HepG2 (cell line): ENCODE data around the gene SNCAIP. TPM values are rescaled to one million over a fixed set of nuclear protein-coding genes. Genes with fewer than 3 reads are reported as not detected.

ENCODE experiments used
- ATAC-seq: fragments of 200-7000 bp; cut with Tn5 transposase; 3 replicates; pipeline ENCODE4 v1.9.1; 2020; ENCODE audit warnings: mild to moderate bottlenecking, moderate library complexity
- Bru-seq: library from RNA; stranded (reverse); fragments of 400-500 nt; gene quantifications from one replicate; lab custom pipeline; 2021; lab: Mats Ljungman, UMichigan
- BruChase-seq, 2 experiments: library from RNA; stranded (reverse); fragments of 400-500 nt; gene quantifications; one replicate each; lab custom pipeline; 2021; lab: Mats Ljungman, UMichigan
- BruUV-seq: library from RNA; stranded (reverse); fragments of 400-500 nt; replicated peaks from 2 replicates; lab custom pipeline; 2021; lab: Mats Ljungman, UMichigan
- CTCF ChIA-PET: fragments of 300-600 bp; formaldehyde crosslinking; extraction: SDS; loops from one replicate; lab custom pipeline; 2021; ENCODE audit warnings: low total read pairs, inconsistent platforms, low intra/inter-chr PET ratio; lab: Yijun Ruan, JAX
- POLR2A ChIA-PET: fragments of 350-600 bp; sonication (Branson Sonifier 250); formaldehyde crosslinking; loops from one replicate; lab custom pipeline; 2020; ENCODE audit warnings: antibody characterized with exemption, inconsistent platforms; lab: Yijun Ruan, JAX
- DNase-seq: peaks from one replicate; pipeline ENCODE4 v3.0.0-alpha.2; 2015; ENCODE audit warnings: low spot score
- FAIRE-seq: peaks from 3 replicates; lab custom pipeline; 2011; peaks lifted over from hg19 to GRCh38; lab: Jason Lieb, UNC
- H2AFZ ChIP-seq: one replicate; pipeline ENCODE4 v1.6.1; 2011; ENCODE audit warnings: low read length, inconsistent platforms
- H3K27ac ChIP-seq: fragments of 300-600 bp; 3 replicates; pipeline ENCODE4 v1.8.0; 2011; ENCODE audit warnings: mixed run types, mild to moderate bottlenecking, mixed read lengths, low read length, inconsistent platforms; ENCODE audit not compliant: insufficient read depth; ENCODE audit errors: extremely low read length
- H3K27me3 ChIP-seq, 2 experiments: fragments of 200-600 bp in 1 of 2; 2 replicates in 1 of 2; 3 replicates in 1 of 2; pipeline versions ENCODE4 v1.6.0 to v1.8.0; 2011; ENCODE audit warnings: low read length in 2 of 2, mild to moderate bottlenecking in 2 of 2, moderate library complexity in 2 of 2, inconsistent platforms in 1 of 2; ENCODE audit not compliant: insufficient read depth in 2 of 2, control insufficient read depth in 1 of 2
- H3K36me3 ChIP-seq, 2 experiments: fragments of 200-600 bp in 1 of 2; replicated peaks in 1 of 2; 2 replicates in 1 of 2; 3 replicates in 1 of 2; pipeline versions ENCODE4 v1.5.1 to v1.8.0; 2011; ENCODE audit warnings: low read length in 2 of 2, inconsistent platforms in 1 of 2; ENCODE audit not compliant: insufficient read depth in 2 of 2, control insufficient read depth in 1 of 2
- H3K4me1 ChIP-seq: 2 replicates; pipeline ENCODE4 v1.5.1; 2012; ENCODE audit warnings: low read length, inconsistent platforms; ENCODE audit not compliant: insufficient read depth
- H3K4me2 ChIP-seq: 2 replicates; pipeline ENCODE4 v1.6.0; 2011; ENCODE audit warnings: low read depth, low read length, inconsistent platforms
- H3K4me3 ChIP-seq, 3 experiments: fragments of 200-600 bp in 1 of 3; sonication (generic), shearing (Covaris generic) in 1 of 3; replicated peaks in 1 of 3; 2 replicates each; pipeline ENCODE4 v1.5.1; 2011 to 2016; ENCODE audit warnings: low read length in 3 of 3, inconsistent platforms in 2 of 3, low read depth in 2 of 3, mild to moderate bottlenecking in 2 of 3, control low read depth in 1 of 3, mixed read lengths in 1 of 3; ENCODE audit not compliant: insufficient read depth in 1 of 3
- H3K79me2 ChIP-seq: one replicate; pipeline ENCODE4 v1.6.1; 2011; ENCODE audit warnings: low read length, inconsistent platforms; ENCODE audit not compliant: insufficient read depth
- H3K9ac ChIP-seq: 2 replicates; pipeline ENCODE4 v1.6.0; 2011; ENCODE audit warnings: mild to moderate bottlenecking, low read depth, low read length, inconsistent platforms; ENCODE audit not compliant: insufficient read depth
- H3K9me3 ChIP-seq: 2 replicates; pipeline ENCODE4 v1.5.1; 2012; ENCODE audit warnings: mild to moderate bottlenecking, low read length
- H4K20me1 ChIP-seq: 2 replicates; pipeline ENCODE4 v1.6.0; 2011; ENCODE audit warnings: inconsistent platforms, mild to moderate bottlenecking, low read length, moderate library complexity; ENCODE audit not compliant: insufficient read depth
- AKNA ChIP-seq: sonication (generic); formaldehyde crosslinking; IDR thresholded peaks from 2 replicates; pipeline ENCODE4 v1.4.0; 2020; ENCODE audit warnings: missing genetic modification reagents, borderline replicate concordance
- HNRNPLL ChIP-seq: fragments of 200-400 bp; formaldehyde crosslinking; IDR thresholded peaks from 2 replicates; pipeline ENCODE4 v1.6.1; 2017; ENCODE audit warnings: mild to moderate bottlenecking, low read depth, low read length; ENCODE audit not compliant: poor library complexity, severe bottlenecking
- ZNF574 ChIP-seq: sonication (generic); formaldehyde crosslinking; IDR thresholded peaks from 2 replicates; pipeline ENCODE4 v1.4.0; 2020; ENCODE audit warnings: missing genetic modification reagents
- ZNF777 ChIP-seq: sonication (generic); formaldehyde crosslinking; IDR thresholded peaks from 2 replicates; pipeline ENCODE4 v1.4.0; 2020; ENCODE audit warnings: missing genetic modification reagents
- ZNF800 ChIP-seq: sonication (generic); formaldehyde crosslinking; IDR thresholded peaks from 2 replicates; pipeline ENCODE4 v1.4.0; 2020; ENCODE audit warnings: missing genetic modification reagents
- WGBS: methylation state at CpG from one replicate; pipeline ENCODE4 v1.1.6; 2017; ENCODE audit warnings: low lambda C conversion rate; 5-methylcytosine and 5-hydroxymethylcytosine counted together
- in situ Hi-C: cut with HindIII; loops from 2 replicates; pipeline ENCODE4 v1.10.0; 2017; ENCODE audit warnings: low pct_unique_long_range_greater_than_20kb; ENCODE audit not compliant: extremely low pct_ligation_motif_present
- intact Hi-C: fragments of 100-400 bp; cut with micrococcal nuclease; formaldehyde crosslinking; loops from one replicate; pipeline ENCODE4 v1.10.0; 2022; ENCODE audit not compliant: unreplicated experiment
- long read RNA-seq, 2 experiments: library from RNA in 1 of 2; library from polyadenylated mRNA in 1 of 2; stranded (forward) in 1 of 2; unstranded in 1 of 2; transcript quantifications; one replicate each; pipeline ENCODE4 v2.0.0, GENCODE V29; 2019 to 2022
- polyA minus RNA-seq, 3 experiments: library from RNA; depleted of rRNA, polyadenylated mRNA; stranded (reverse); fragments of >200 nt; gene quantifications; 2 replicates each; pipeline ENCODE4 v1.2.3, GENCODE V29; 2011; ENCODE audit warnings: low replicate concordance in 1 of 3
- polyA plus RNA-seq, 8 experiments: library from polyadenylated mRNA; depleted of rRNA in 3 of 8; stranded (reverse) in 7 of 8; unstranded in 1 of 8; fragments of >200 nt; fragmentation: Illumina TruSeq in 4 of 8; extraction: Trizol in 4 of 8; gene quantifications; 2 replicates each; pipeline versions ENCODE4 v1.2.1 to v1.2.3, GENCODE V29; 2011 to 2016; ENCODE audit warnings: low read depth in 4 of 8, missing spikeins in 1 of 8, mixed read lengths in 1 of 8; ENCODE audit not compliant: insufficient read depth in 1 of 8
- total RNA-seq, 5 experiments: library from RNA; depleted of rRNA; stranded (reverse); fragments of >200 nt; fragmentation: Illumina TruSeq; extraction: Trizol; gene quantifications; 2 replicates each; pipeline ENCODE4 v1.2.3, GENCODE V29; 2016; ENCODE audit warnings: low read depth in 1 of 5

Gene SNCAIP
- total RNA-seq (2016; rRNA removed; fragmentation: Illumina TruSeq; extraction: Trizol) (not detected in 2 replicates), polyA plus RNA-seq (2011; rRNA removed) (not detected in 2 replicates), polyA minus RNA-seq (2011; rRNA and poly(A)+ RNA removed; ENCODE audit: low replicate concordance) (not detected in 2 replicates), Bru-seq, nascent RNA (percentile 3 among the genes with signal in this experiment), BruChase-seq, experiment 1, labeled RNA remaining after a 6-hour chase (percentile 3 among the genes with signal in this experiment), BruChase-seq, experiment 2, labeled RNA remaining after a 2-hour chase (percentile 4 among the genes with signal in this experiment)
- total RNA-seq (2016; cell fraction: cytosol; rRNA removed; fragmentation: Illumina TruSeq; extraction: Trizol; ENCODE audit: low read depth) = not detected in 2 replicates
- total RNA-seq (2016; cell fraction: insoluble cytoplasmic fraction; rRNA removed; fragmentation: Illumina TruSeq; extraction: Trizol) = not detected in 2 replicates
- total RNA-seq (2016; cell fraction: membrane; rRNA removed; fragmentation: Illumina TruSeq; extraction: Trizol) = not detected in 2 replicates
- not detected in 2 replicates for total RNA-seq (2016; cell fraction: nucleus; rRNA removed; fragmentation: Illumina TruSeq; extraction: Trizol)
- polyA plus RNA-seq (2011; cell fraction: cytosol; rRNA removed) = not detected in 2 replicates
- polyA plus RNA-seq (2011; cell fraction: nucleus; rRNA removed) = not detected in 2 replicates
- not detected in 2 replicates for polyA plus RNA-seq (2012)
- polyA plus RNA-seq (2016; cell fraction: cytosol; fragmentation: Illumina TruSeq; extraction: Trizol; ENCODE audit: low read depth) = not detected in 2 replicates
- polyA plus RNA-seq (2016; cell fraction: insoluble cytoplasmic fraction; fragmentation: Illumina TruSeq; extraction: Trizol; ENCODE audit: low read depth) = not detected in 2 replicates
- polyA plus RNA-seq (2016; cell fraction: membrane; fragmentation: Illumina TruSeq; extraction: Trizol; ENCODE audit: low read depth) = not detected in 2 replicates
- polyA plus RNA-seq (2016; cell fraction: nucleus; fragmentation: Illumina TruSeq; extraction: Trizol; ENCODE audit: insufficient read depth, low read depth) = not detected in 2 replicates
- polyA minus RNA-seq (2011; cell fraction: cytosol; rRNA and poly(A)+ RNA removed) = not detected in 2 replicates
- not detected in 2 replicates for polyA minus RNA-seq (2011; cell fraction: nucleus; rRNA and poly(A)+ RNA removed)
- long read RNA-seq, experiment 1 = 0 reads
- long read RNA-seq, experiment 2 = 0 reads

- WGBS = 6% methylated on average over 3 of the region's 78 CpGs
- ATAC-seq (peak; percentile 96), DNase-seq (no peak), FAIRE-seq (no peak)
- BruUV-seq = no TSS peak
- Histone ChIP-seq H3K79me2 (no peaks in the 10 kb centered on the region), H3K4me1 (peaks cover 8% of the 10 kb centered on the region; the same call in 1 of the 2 replicates), H2AFZ (no peak within 1 kb of the TSS), H3K4me2 (peak within 1 kb of the TSS; percentile 60), H3K36me3 (no peaks in the 10 kb centered on the region), H4K20me1 (no peaks in the 10 kb centered on the region), H3K4me3 (peak within 1 kb of the TSS; percentile 23 to 62 (median 30); a peak in 5 of 6 replicates), H3K9me3 (no peaks in the 10 kb centered on the region), H3K27me3 (peaks cover 5 to 26% of the 10 kb centered on the region in 2 experiments; a peak in 4 of 5 replicates), H3K27ac (no peak within 1 kb of the TSS), H3K9ac (no peak within 1 kb of the TSS)
- in situ Hi-C loops = no loop called here
- intact Hi-C loops = no loop called here
- CTCF ChIA-PET = no interaction called here
- POLR2A ChIA-PET = no interaction called here
- TF ChIP-seq ZNF777 (CRISPR knock-in tag) (peak; percentile 39; the same call in 1 of the 2 replicates), ZNF574 (CRISPR knock-in tag) (no peak), HNRNPLL (peak; percentile 42), ZNF800 (CRISPR knock-in tag) (peak; percentile 67; the same call in 1 of the 2 replicates), AKNA (CRISPR knock-in tag) (no peak)
Measured at GRCh38 chr5:122311961-122312590, at the start of gene SNCAIP. SNCAIP (plus strand) TSS chr5:122312237; CDS start chr5:122391135, 78,898 bp downstream.
